ENCODE measurements around the gene LUC7L2.

LUC7L2 gene

DNA sequence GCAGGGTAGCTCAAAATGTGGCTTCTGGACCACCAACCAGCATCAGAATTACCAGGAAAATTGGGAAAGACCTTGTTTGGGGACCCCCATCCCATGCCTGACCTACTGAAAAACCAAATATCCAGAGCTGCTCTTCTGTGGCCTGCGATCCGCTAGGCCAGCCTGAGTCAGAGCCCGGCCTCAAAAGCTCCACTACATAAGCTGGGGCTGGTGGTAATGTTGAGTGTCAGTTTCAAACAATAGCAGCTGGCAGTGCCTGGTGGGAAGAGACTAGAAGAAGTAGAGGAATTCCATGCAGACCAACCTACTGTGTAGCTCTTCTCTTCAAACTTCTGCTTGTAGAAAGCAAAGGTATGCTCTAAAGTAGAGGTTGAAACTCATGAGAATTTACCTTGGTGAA, 71.8 kb downstream of the LUC7L2 start:
- TF ChIP-seq, protein P1, sequence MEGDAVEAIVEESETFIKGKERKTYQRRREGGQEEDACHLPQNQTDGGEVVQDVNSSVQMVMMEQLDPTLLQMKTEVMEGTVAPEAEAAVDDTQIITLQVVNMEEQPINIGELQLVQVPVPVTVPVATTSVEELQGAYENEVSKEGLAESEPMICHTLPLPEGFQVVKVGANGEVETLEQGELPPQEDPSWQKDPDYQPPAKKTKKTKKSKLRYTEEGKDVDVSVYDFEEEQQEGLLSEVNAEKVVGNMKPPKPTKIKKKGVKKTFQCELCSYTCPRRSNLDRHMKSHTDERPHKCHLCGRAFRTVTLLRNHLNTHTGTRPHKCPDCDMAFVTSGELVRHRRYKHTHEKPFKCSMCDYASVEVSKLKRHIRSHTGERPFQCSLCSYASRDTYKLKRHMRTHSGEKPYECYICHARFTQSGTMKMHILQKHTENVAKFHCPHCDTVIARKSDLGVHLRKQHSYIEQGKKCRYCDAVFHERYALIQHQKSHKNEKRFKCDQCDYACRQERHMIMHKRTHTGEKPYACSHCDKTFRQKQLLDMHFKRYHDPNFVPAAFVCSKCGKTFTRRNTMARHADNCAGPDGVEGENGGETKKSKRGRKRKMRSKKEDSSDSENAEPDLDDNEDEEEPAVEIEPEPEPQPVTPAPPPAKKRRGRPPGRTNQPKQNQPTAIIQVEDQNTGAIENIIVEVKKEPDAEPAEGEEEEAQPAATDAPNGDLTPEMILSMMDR (IDR thresholded peaks at IDR 0.05; ENCODE audit: extremely low read depth, insufficient read depth, missing control alignments), result no peak
- DNase-seq (ENCODE audit: low spot score), result no peak

GRCh38 chr7:139436806-139437205, 77.1 kb downstream of the LUC7L2 start:
- in situ Hi-C loops (cut with MboI; ENCODE audit: low pct_unique_long_range_greater_than_20kb, low sequenced_read_pairs, unreplicated experiment), result no loop called here
- TF ChIP-seq, protein P1 (IDR thresholded peaks at IDR 0.05; ENCODE audit: extremely low read depth, insufficient read depth, missing control alignments), result no peak
- no peak for DNase-seq (ENCODE audit: low spot score)

More for the DNA sequence above, 71.8 kb downstream of the LUC7L2 start:
- in situ Hi-C loops (cut with MboI; ENCODE audit: low pct_unique_long_range_greater_than_20kb, low sequenced_read_pairs, unreplicated experiment), result no loop called here

- TF ChIP-seq, protein P1 (IDR thresholded peaks at IDR 0.05; ENCODE audit: extremely low read depth, insufficient read depth, missing control alignments), result no peak
- in situ Hi-C loops (cut with MboI; ENCODE audit: low pct_unique_long_range_greater_than_20kb, low sequenced_read_pairs, unreplicated experiment), result no loop called here
- DNase-seq (ENCODE audit: low spot score), result no peak
Measured at GRCh38 chr7:139439375-139439774, 79.7 kb downstream of the LUC7L2 start.

DNA sequence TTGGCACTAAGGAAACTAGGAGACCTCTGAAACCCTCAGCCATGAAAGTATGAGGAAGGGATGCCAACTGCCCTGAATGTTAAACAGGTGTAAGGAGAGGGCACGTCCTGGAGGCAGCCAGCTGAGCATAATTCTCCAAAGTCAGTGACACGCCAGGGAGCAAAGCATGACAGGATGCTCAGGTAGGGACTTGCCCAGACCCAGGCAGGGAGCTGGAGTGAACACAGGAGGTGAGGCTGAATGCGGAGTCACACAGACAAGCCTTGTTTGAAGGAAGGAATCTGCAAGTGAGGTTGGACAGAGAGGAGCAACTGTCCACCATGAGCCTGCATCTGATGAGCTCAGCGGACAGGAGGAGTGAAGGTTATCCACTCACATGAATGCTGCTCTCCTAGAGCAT, 82.3 kb downstream of the LUC7L2 start:
- TF ChIP-seq, protein P1 (IDR thresholded peaks at IDR 0.05; ENCODE audit: extremely low read depth, insufficient read depth, missing control alignments), result no peak
- in situ Hi-C loops (cut with MboI; ENCODE audit: low pct_unique_long_range_greater_than_20kb, low sequenced_read_pairs, unreplicated experiment), result no loop called here

DNA sequence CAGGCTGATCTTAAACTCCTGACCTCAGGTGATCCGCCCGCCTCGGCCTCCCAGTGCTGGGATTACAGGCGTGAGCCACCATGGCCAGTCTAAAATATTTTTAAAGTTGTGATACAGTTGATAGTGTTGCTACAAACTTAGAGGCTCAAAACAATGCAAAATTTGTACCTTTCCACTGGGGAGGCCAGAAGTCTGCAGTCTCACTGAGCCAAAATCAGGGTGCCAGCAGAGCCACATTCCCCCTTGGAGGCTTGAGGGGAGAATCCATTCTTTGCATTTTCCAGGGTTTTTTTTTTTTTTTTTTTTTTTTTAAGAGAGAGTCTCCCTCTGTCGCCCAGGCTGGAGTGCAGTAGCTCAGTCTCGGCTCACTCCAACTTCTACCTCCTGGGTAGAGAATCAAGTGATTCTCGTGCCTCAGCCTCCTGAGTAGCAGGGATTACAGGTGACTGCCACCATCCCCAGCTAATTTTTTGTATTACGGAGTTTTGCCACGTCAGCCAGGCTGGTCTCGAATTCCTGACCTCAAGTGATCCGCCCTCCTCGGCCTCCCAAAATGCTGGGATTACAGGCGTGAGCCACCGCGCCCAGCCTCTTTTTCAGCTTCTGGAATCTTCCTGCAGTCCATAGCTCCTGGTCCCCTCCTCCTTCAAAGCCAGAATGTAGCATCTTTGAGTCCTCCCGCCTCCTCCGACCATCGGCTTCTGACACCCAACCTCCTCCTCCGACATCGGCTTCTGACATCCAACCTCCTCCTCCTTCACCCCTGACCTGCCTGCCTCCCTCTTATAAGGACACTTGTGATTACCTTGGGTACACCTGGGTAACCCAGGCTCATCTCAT, 86.6 kb downstream of the LUC7L2 start:
- in situ Hi-C loops (cut with MboI; ENCODE audit: low pct_unique_long_range_greater_than_20kb, low sequenced_read_pairs, unreplicated experiment), result no loop called here
- no peak for DNase-seq (ENCODE audit: low spot score)
- TF ChIP-seq, protein P1 (IDR thresholded peaks at IDR 0.05; ENCODE audit: extremely low read depth, insufficient read depth, missing control alignments), result no peak

More for the DNA sequence above, 82.3 kb downstream of the LUC7L2 start:
- DNase-seq (ENCODE audit: low spot score), result no peak

GRCh38 chr7:139450851-139451250, 91.2 kb downstream of the LUC7L2 start:
- in situ Hi-C loops (cut with MboI; ENCODE audit: low pct_unique_long_range_greater_than_20kb, low sequenced_read_pairs, unreplicated experiment), result no loop called here
- no peak for DNase-seq (ENCODE audit: low spot score)
- TF ChIP-seq, protein P1 (IDR thresholded peaks at IDR 0.05; ENCODE audit: extremely low read depth, insufficient read depth, missing control alignments), result no peak
